ENCODE data around the gene TTLL3. TPM values are rescaled to one million over a fixed set of nuclear protein-coding genes. Genes with fewer than 3 reads are reported as not detected.

Gene TTLL3, protein sequence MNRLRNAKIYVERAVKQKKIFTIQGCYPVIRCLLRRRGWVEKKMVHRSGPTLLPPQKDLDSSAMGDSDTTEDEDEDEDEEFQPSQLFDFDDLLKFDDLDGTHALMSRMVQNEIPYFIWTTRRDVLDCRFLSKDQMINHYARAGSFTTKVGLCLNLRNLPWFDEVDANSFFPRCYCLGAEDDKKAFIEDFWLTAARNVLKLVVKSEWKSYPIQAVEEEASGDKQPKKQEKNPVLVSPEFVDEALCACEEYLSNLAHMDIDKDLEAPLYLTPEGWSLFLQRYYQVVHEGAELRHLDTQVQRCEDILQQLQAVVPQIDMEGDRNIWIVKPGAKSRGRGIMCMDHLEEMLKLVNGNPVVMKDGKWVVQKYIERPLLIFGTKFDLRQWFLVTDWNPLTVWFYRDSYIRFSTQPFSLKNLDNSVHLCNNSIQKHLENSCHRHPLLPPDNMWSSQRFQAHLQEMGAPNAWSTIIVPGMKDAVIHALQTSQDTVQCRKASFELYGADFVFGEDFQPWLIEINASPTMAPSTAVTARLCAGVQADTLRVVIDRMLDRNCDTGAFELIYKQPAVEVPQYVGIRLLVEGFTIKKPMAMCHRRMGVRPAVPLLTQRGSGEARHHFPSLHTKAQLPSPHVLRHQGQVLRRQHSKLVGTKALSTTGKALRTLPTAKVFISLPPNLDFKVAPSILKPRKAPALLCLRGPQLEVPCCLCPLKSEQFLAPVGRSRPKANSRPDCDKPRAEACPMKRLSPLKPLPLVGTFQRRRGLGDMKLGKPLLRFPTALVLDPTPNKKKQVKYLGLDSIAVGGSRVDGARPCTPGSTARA
- 60.1 TPM for total RNA-seq

DNA sequence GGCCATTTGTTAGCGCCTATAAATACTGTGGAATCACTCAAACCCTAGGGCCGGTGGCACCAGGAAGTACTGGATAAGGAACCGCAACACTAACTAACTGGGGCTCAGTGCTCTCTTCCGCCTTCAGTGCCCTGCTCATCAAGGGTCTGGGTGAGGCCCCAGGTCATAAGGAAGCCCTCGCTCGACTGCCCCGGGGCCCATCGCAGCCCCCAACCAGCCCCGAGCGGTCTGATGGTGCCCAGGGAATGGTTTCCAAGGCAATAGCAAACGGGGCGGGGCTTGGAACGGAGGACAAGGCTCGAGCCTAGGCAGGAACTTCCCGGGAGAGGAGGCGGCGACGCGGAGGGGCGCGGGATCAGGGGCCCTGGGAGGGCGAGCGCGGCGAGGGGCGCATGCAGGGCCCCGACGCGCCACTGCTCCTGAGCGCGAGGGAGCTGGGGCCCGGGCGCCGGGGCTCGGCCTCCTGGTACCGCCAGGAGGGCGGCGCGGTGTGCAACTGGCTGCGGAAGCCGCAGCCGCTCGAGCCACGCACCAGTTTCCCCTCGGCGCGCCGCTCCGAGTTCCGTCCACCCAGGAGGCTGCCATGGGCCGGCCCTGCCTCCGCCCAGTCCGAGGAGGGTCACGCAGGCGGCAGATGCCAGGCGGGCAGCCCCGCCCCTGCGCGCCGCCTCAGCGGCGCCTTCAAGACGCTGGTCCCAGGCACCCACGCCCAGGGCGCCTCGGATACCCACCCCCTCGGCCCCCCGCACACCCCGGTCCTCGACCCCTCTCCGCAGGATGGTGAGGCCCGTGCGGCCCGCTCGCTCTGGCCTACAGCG is at the start of gene TTLL3:
Gene TTLL3 (plus strand): TSS at position 648 of the 818 bp plus-strand sequence. CDS start 400 bp downstream, outside the sequence.

DNA sequence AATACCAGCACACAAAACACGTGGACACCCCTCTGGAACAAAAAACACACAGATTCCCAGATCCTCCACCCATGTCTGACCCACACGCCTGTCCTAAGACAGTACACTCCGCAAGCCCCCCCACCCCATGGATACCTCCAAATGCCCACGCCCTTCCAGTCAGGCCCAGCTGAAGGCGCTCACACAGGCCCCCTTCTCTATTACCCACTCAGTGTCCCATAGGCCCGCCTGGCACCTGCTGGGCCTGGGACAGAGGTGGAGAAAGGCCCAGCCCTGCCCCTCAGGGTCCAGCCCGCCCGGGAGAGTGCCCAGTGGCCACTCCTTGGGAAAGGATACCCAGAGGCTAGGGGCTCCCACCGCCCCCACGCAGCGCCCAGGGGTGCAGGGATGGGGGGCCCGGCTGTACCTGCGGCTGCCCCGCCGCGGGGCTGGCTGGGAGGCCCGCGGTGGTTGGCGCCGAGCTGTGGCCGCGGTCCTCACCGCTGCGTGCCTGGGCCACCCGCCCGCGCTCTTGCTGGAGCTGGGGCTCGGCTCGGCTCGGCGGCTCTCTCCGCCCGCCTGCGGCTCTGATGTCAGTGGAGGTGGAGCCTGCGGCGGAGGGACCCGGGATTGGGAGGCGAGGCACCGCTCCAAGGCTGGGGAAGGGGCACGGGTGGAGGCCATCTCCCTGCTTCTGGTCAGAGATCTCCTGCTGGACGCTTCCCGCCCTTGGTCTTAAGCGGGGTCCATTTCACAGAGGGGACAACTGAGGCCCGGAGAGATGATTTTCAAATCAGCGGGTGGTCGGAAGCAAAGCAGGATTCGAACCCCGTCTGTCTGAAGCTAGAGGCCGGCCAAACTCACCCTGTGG is 40.4 kb upstream of the TTLL3 start, which contains the start of gene CAMK1:
Gene CAMK1 (minus strand): TSS at position 522 of the 850 bp plus-strand sequence. CDS start 2,198 bp downstream, outside the sequence.

DNA sequence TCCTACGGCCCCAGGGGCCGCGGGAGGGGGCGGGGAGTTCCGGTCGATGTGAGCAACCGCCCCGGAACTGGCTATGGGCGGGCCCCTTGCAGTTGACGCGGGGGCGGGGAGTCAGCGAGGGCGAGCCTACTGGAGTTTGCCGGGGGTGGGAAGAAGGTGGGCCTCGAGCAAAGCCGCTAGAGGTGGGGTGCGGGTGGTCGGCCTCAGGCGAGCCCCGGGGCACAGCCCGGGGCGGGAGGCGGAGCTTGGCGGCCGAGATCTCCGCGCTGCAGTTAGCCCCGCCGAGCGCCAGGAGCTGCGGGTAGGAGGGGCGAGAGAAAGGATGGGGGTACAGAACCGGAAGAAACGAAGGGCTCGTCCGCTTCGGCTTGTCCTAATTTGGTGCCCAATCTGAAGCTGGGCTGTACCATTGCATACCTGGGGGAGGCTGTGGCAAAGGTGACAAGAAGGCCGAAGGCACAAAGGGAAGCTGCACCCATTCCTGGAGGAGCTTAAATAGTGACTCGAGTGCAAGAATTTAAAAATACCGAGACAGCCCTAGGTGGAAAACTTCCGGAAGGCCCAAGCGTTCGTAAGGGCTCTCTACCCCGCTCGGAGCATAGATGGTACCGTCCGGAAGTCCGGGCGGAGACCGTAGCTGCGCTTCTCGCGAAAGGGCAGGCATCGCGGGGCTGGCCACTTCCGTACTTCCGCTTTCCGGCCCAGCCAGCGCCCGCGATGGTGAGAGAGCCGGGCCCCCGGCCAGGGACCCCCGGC is 17.5 kb upstream of the TTLL3 start, which contains the start of the genes ARPC4 and TADA3:
Gene ARPC4 (plus strand): TSS at position 678 of the 756 bp plus-strand sequence. CDS start 40 bp downstream, at position 718.
Gene TADA3 (minus strand): TSS at position 69 of the 756 bp plus-strand sequence. CDS start 1,007 bp downstream, outside the sequence.

DNA sequence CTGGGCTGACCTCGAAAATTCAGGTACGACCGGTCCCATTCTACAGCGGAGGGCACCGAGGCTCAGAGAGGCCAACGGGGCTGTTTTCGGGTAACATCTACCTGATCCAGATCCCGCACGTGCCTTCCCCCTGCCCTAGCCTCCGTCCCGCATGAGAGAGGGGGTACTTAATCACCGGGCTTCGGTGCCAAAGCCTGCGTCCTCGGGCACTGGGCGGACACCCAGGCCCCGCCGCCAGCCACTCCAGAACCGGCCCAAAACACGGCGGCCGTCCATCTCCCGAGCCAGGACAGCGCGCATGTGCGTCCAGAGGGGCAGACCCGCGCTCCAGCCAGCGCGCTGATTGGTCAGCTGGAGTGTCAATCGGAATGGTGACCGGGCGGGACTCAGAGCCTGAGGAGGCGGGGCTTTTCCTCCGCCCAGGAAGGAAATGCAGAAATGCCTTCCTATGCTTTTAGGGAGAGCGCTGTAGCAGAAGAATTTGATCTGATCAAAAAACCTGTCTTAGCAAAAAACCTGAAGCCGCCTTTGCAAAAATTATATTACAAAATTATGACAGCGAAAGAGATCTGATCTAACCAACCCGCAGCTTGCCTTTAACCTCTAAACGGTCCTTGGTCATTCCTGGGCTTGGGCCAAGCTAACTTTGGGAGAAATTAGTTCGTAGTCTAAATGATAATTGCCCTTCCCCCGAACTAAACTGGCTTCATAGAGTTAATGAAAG is 33.8 kb downstream of the TTLL3 start, which contains the start of gene RPUSD3:
Gene RPUSD3 (minus strand): TSS at position 294 of the 724 bp plus-strand sequence. CDS start 18 bp downstream, at position 276.

DNA sequence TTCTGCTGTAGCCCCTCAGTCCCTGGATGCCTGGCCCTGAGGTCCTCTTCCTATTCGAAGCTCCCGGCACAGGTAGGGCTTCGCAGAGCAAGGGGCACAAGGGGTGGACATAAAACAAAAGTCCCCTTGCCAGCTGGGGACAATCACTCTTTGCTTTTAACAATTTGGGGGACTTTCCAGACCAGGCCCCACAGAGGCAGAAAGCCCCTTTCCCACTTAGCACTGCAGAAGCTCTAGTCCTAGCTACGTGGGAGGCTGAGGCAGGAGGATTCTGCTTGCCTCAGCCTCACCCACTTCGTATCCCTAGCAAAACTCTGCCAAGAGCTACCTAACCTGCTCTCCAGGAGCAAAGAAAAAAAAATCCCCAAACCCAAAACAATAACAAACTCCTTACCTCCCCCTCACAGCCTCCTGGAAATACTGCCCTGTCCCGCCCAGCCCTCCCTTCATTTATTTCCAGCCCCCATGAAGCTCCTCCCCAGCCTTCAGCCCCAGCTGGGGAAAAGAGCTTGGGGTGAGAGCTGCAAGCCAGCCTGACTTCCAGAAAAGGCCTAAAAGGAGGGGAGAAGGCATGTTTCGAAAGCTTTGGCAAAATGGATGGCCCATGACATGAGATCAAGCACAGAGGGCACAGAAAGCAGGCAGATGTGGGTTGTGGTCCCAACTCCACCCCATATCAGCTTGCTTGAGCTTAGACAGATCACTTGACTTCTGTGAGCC is 69.9 kb downstream of the TTLL3 start, which contains the start of gene CIDEC:
Gene CIDEC (minus strand): TSS at position 424 of the 720 bp plus-strand sequence. CDS start 1,767 bp downstream, outside the sequence.

Other genes with a start within 250 kb of the TTLL3 start
- gene MTMR14, start 160.8 kb upstream of the TTLL3 start, total RNA-seq = 23.5 TPM
- gene CPNE9, start 106.4 kb upstream of the TTLL3 start, total RNA-seq = 0.31 TPM
- gene BRPF1, start 78.5 kb upstream of the TTLL3 start, total RNA-seq = 23.5 TPM
- 113 TPM for gene OGG1, start 60.3 kb upstream of the TTLL3 start, total RNA-seq
- 38.5 TPM for gene CAMK1, start 40.3 kb upstream of the TTLL3 start, total RNA-seq
- gene TADA3, start 17.8 kb upstream of the TTLL3 start, total RNA-seq = 35.7 TPM
- 117 TPM for gene ARPC4, start 17.2 kb upstream of the TTLL3 start, total RNA-seq
- gene RPUSD3, start 33.7 kb downstream of the TTLL3 start, total RNA-seq = 35.1 TPM
- not detected for gene CIDEC, start 70.0 kb downstream of the TTLL3 start, total RNA-seq
- 14.4 TPM for gene JAGN1, start 80.3 kb downstream of the TTLL3 start, total RNA-seq
- gene IL17RE, start 92.6 kb downstream of the TTLL3 start, total RNA-seq = 0.31 TPM
- gene IL17RC, start 106.8 kb downstream of the TTLL3 start, total RNA-seq = 6.6 TPM
- gene CRELD1, start 123.6 kb downstream of the TTLL3 start, total RNA-seq = 31.0 TPM
- 4.1 TPM for gene PRRT3, start 142.1 kb downstream of the TTLL3 start, total RNA-seq
- gene EMC3, start 176.6 kb downstream of the TTLL3 start, total RNA-seq = 26.6 TPM
- gene FANCD2, start 216.2 kb downstream of the TTLL3 start, total RNA-seq = 7.8 TPM